ENCODE results near the gene ILDR1.

The ILDR1 gene

GRCh38 chr3:121989943-121990342 is 32.1 kb downstream of the ILDR1 start:
- no peak for DNase-seq

- no peak for DNase-seq
Observed at GRCh38 chr3:121988146-121988545, 33.9 kb downstream of the ILDR1 start.

- DNase-seq: no peak
Observed at GRCh38 chr3:121985846-121986245, 36.2 kb downstream of the ILDR1 start.

- DNase-seq: no peak
Observed at GRCh38 chr3:121981473-121981872, 40.6 kb downstream of the ILDR1 start.

- no peak for DNase-seq
Observed at GRCh38 chr3:121980450-121980796, 41.6 kb downstream of the ILDR1 start.

GRCh38 chr3:121979734-121980449 is 42.2 kb downstream of the ILDR1 start:
- DNase-seq: no peak

- DNase-seq: no peak
Observed at GRCh38 chr3:121979246-121979645, 42.8 kb downstream of the ILDR1 start.

GRCh38 chr3:121976727-121977126 is 45.3 kb downstream of the ILDR1 start:
- DNase-seq: peak; percentile 57

GRCh38 chr3:121975702-121976302 is 46.2 kb downstream of the ILDR1 start:
- DNase-seq: no peak

GRCh38 chr3:121974601-121975111 is 47.4 kb downstream of the ILDR1 start:
- no peak for DNase-seq

GRCh38 chr3:121970047-121970446 is 52.0 kb downstream of the ILDR1 start:
- DNase-seq: no peak

- no peak for DNase-seq
Observed at GRCh38 chr3:121969631-121970030, 52.4 kb downstream of the ILDR1 start.

GRCh38 chr3:121963608-121964007 is 58.4 kb downstream of the ILDR1 start:
- DNase-seq: no peak

- DNase-seq: no peak
Observed at GRCh38 chr3:121962443-121962842, 59.6 kb downstream of the ILDR1 start.

GRCh38 chr3:121961283-121961682 is 60.8 kb downstream of the ILDR1 start:
- DNase-seq: no peak

- no peak for DNase-seq
Observed at GRCh38 chr3:121958801-121959200, 63.2 kb downstream of the ILDR1 start.

- DNase-seq: no peak
Observed at GRCh38 chr3:121957674-121958415, 64.2 kb downstream of the ILDR1 start.

- no peak for DNase-seq
Observed at GRCh38 chr3:121956363-121956762, 65.7 kb downstream of the ILDR1 start.

GRCh38 chr3:121951291-121951919 is 70.6 kb downstream of the ILDR1 start:
- no peak for DNase-seq

- no peak for DNase-seq
Observed at GRCh38 chr3:121948641-121949040, 73.4 kb downstream of the ILDR1 start.

- peak; percentile 42 for DNase-seq
Observed at GRCh38 chr3:121943431-121943830, 78.6 kb downstream of the ILDR1 start.

- DNase-seq: peak; percentile 48
Observed at GRCh38 chr3:121942116-121942786, 79.8 kb downstream of the ILDR1 start.

GRCh38 chr3:121941592-121941991 is 80.5 kb downstream of the ILDR1 start:
- DNase-seq: no peak

Measured in DMS79 treated with DMSO at 0.1 percent for 48 hours (cell line).